HepG2 (cell line): ENCODE results near the gene CENPE. TPM values are rescaled to one million over a fixed set of nuclear protein-coding genes. Genes with fewer than 3 reads are reported as not detected.
A peak's percentile ranks its signal among the peaks of the same experiment; 100 is the strongest.

Experiments
- ATAC-seq: fragments of 200-7000 bp; cut with Tn5 transposase; 3 replicates; pipeline ENCODE4 v1.9.1; 2020; ENCODE audit warnings: mild to moderate bottlenecking, moderate library complexity
- BruUV-seq: library from RNA; stranded (reverse); fragments of 400-500 nt; replicated peaks from 2 replicates; lab custom pipeline; 2021; lab: Mats Ljungman, UMichigan
- CTCF ChIA-PET: fragments of 300-600 bp; formaldehyde crosslinking; extraction: SDS; loops from one replicate; lab custom pipeline; 2021; ENCODE audit warnings: low total read pairs, inconsistent platforms, low intra/inter-chr PET ratio; lab: Yijun Ruan, JAX
- POLR2A ChIA-PET: fragments of 350-600 bp; sonication (Branson Sonifier 250); formaldehyde crosslinking; loops from one replicate; lab custom pipeline; 2020; ENCODE audit warnings: antibody characterized with exemption, inconsistent platforms; lab: Yijun Ruan, JAX
- DNase-seq: peaks from one replicate; pipeline ENCODE4 v3.0.0-alpha.2; 2015; ENCODE audit warnings: low spot score
- FAIRE-seq: peaks from 3 replicates; lab custom pipeline; 2011; peaks lifted over from hg19 to GRCh38; lab: Jason Lieb, UNC
- H2AFZ ChIP-seq: one replicate; pipeline ENCODE4 v1.6.1; 2011; ENCODE audit warnings: low read length, inconsistent platforms
- H3K27ac ChIP-seq: fragments of 300-600 bp; 3 replicates; pipeline ENCODE4 v1.8.0; 2011; ENCODE audit warnings: mixed run types, mild to moderate bottlenecking, mixed read lengths, low read length, inconsistent platforms; ENCODE audit not compliant: insufficient read depth; ENCODE audit errors: extremely low read length
- H3K27me3 ChIP-seq, 2 experiments: fragments of 200-600 bp in 1 of 2; 2 replicates in 1 of 2; 3 replicates in 1 of 2; pipeline versions ENCODE4 v1.6.0 to v1.8.0; 2011; ENCODE audit warnings: low read length in 2 of 2, mild to moderate bottlenecking in 2 of 2, moderate library complexity in 2 of 2, inconsistent platforms in 1 of 2; ENCODE audit not compliant: insufficient read depth in 2 of 2, control insufficient read depth in 1 of 2
- H3K36me3 ChIP-seq, 2 experiments: fragments of 200-600 bp in 1 of 2; replicated peaks in 1 of 2; 2 replicates in 1 of 2; 3 replicates in 1 of 2; pipeline versions ENCODE4 v1.5.1 to v1.8.0; 2011; ENCODE audit warnings: low read length in 2 of 2, inconsistent platforms in 1 of 2; ENCODE audit not compliant: insufficient read depth in 2 of 2, control insufficient read depth in 1 of 2
- H3K4me1 ChIP-seq: 2 replicates; pipeline ENCODE4 v1.5.1; 2012; ENCODE audit warnings: low read length, inconsistent platforms; ENCODE audit not compliant: insufficient read depth
- H3K4me2 ChIP-seq: 2 replicates; pipeline ENCODE4 v1.6.0; 2011; ENCODE audit warnings: low read depth, low read length, inconsistent platforms
- H3K4me3 ChIP-seq, 3 experiments: fragments of 200-600 bp in 1 of 3; sonication (generic), shearing (Covaris generic) in 1 of 3; replicated peaks in 1 of 3; 2 replicates each; pipeline ENCODE4 v1.5.1; 2011 to 2016; ENCODE audit warnings: low read length in 3 of 3, inconsistent platforms in 2 of 3, low read depth in 2 of 3, mild to moderate bottlenecking in 2 of 3, control low read depth in 1 of 3, mixed read lengths in 1 of 3; ENCODE audit not compliant: insufficient read depth in 1 of 3
- H3K79me2 ChIP-seq: one replicate; pipeline ENCODE4 v1.6.1; 2011; ENCODE audit warnings: low read length, inconsistent platforms; ENCODE audit not compliant: insufficient read depth
- H3K9ac ChIP-seq: 2 replicates; pipeline ENCODE4 v1.6.0; 2011; ENCODE audit warnings: mild to moderate bottlenecking, low read depth, low read length, inconsistent platforms; ENCODE audit not compliant: insufficient read depth
- H3K9me3 ChIP-seq: 2 replicates; pipeline ENCODE4 v1.5.1; 2012; ENCODE audit warnings: mild to moderate bottlenecking, low read length
- H4K20me1 ChIP-seq: 2 replicates; pipeline ENCODE4 v1.6.0; 2011; ENCODE audit warnings: inconsistent platforms, mild to moderate bottlenecking, low read length, moderate library complexity; ENCODE audit not compliant: insufficient read depth
- RBFOX2 ChIP-seq: fragments of 200-400 bp; formaldehyde crosslinking; IDR thresholded peaks from 2 replicates; pipeline ENCODE4 v1.6.1; 2017; ENCODE audit warnings: low read depth, mild to moderate bottlenecking, low read length
- SP2 ChIP-seq: sonication (generic); formaldehyde crosslinking; IDR thresholded peaks from 2 replicates; pipeline ENCODE4 v1.5.1; 2020; ENCODE audit warnings: mild to moderate bottlenecking, missing genetic modification reagents
- ZBTB7B ChIP-seq: sonication (generic); formaldehyde crosslinking; IDR thresholded peaks from 2 replicates; pipeline ENCODE4 v1.4.0; 2020; ENCODE audit warnings: missing genetic modification reagents
- ZNF737 ChIP-seq: sonication (generic); formaldehyde crosslinking; IDR thresholded peaks from 2 replicates; pipeline ENCODE4 v1.5.0; 2020; ENCODE audit warnings: missing genetic modification reagents, mild to moderate bottlenecking, borderline replicate concordance
- WGBS: methylation state at CpG from one replicate; pipeline ENCODE4 v1.1.6; 2017; ENCODE audit warnings: low lambda C conversion rate; 5-methylcytosine and 5-hydroxymethylcytosine counted together
- in situ Hi-C: cut with HindIII; loops from 2 replicates; pipeline ENCODE4 v1.10.0; 2017; ENCODE audit warnings: low pct_unique_long_range_greater_than_20kb; ENCODE audit not compliant: extremely low pct_ligation_motif_present
- intact Hi-C: fragments of 100-400 bp; cut with micrococcal nuclease; formaldehyde crosslinking; loops from one replicate; pipeline ENCODE4 v1.10.0; 2022; ENCODE audit not compliant: unreplicated experiment
- polyA plus RNA-seq, 8 experiments: library from polyadenylated mRNA; depleted of rRNA in 3 of 8; stranded (reverse) in 7 of 8; unstranded in 1 of 8; fragments of >200 nt; fragmentation: Illumina TruSeq in 4 of 8; extraction: Trizol in 4 of 8; gene quantifications; 2 replicates each; pipeline versions ENCODE4 v1.2.1 to v1.2.3, GENCODE V29; 2011 to 2016; ENCODE audit warnings: low read depth in 4 of 8, missing spikeins in 1 of 8, mixed read lengths in 1 of 8; ENCODE audit not compliant: insufficient read depth in 1 of 8
- total RNA-seq, 5 experiments: library from RNA; depleted of rRNA; stranded (reverse); fragments of >200 nt; fragmentation: Illumina TruSeq; extraction: Trizol; gene quantifications; 2 replicates each; pipeline ENCODE4 v1.2.3, GENCODE V29; 2016; ENCODE audit warnings: low read depth in 1 of 5
- TF ChIP-seq, protein P1 (sequence below), 2 experiments: sonication (generic) in 1 of 2; formaldehyde crosslinking in 1 of 2; IDR thresholded peaks; 2 replicates each; pipeline versions ENCODE4 v1.4.0 to v1.6.1; 2018 to 2020; ENCODE audit warnings: missing genetic modification reagents in 2 of 2, borderline replicate concordance in 1 of 2, low read depth in 1 of 2, mild to moderate bottlenecking in 1 of 2, missing biosample characterization in 1 of 2
- TF ChIP-seq, protein P2 (sequence below): sonication (generic); formaldehyde crosslinking; IDR thresholded peaks from 2 replicates; pipeline ENCODE4 v1.8.0; 2022; ENCODE audit warnings: mild to moderate bottlenecking, missing genetic modification reagents, moderate library complexity
- TF ChIP-seq, protein P3 (sequence below): sonication (generic); formaldehyde crosslinking; IDR thresholded peaks from 2 replicates; pipeline ENCODE4 v1.4.0; 2020; ENCODE audit warnings: missing genetic modification reagents
- TF ChIP-seq, protein P4 (sequence below): sonication (generic); formaldehyde crosslinking; IDR thresholded peaks from 2 replicates; pipeline ENCODE4 v1.8.0; 2022; ENCODE audit warnings: low read depth, missing genetic modification reagents

Gene CENPE
- total and polyA plus RNA-seq, 2 of the 13 experiments (the other 11 are each of a cell fraction or from before 2014, with no cell fraction given), result 2.1 to 19.8 TPM

DNA sequence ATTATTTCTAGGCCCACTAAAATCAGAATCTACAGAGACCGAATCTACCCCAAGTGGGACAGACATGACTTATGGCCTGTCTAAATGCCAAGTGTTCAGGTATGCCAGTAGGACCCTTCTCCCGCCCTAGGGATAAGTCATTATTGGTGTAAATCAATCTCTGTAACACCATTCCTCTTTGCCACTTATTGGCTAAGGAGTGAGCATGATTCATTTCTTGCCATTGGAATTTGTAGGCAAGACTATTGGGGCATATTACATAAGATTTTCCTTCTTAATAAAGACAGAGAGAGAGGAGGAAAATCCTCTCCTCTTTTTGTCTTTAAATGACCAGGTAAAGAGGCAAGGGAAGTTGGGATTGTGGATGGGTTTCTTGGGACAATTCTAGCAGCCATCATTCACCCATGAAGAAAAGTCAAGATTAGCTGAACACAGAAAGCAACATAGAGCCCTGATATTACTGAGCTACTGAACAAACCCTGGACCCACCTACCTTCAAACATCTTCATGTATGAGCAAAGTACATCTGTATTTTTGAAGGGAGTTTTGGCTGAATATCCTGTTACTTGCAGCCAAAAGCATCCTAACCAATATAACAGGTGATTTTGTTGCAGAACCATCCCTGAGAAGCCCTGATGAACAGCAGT lies 124.2 kb downstream of the CENPE start:
- ATAC-seq (no peak), FAIRE-seq (no peak), DNase-seq (no peak)
- Histone ChIP-seq H3K4me2 (peak overlapping the region; percentile 82), H3K9me3 (no peaks in the 10 kb centered on the region), H3K4me1 (peaks cover 50% of the 10 kb centered on the region), H3K79me2 (peaks cover 62% of the 10 kb centered on the region), H2AFZ (no peak overlapping the region), H3K36me3 (peaks cover 2 to 17% of the 10 kb centered on the region in 2 experiments; a peak in 1 of 5 replicates), H3K9ac (no peak overlapping the region), H4K20me1 (peaks cover 14% of the 10 kb centered on the region; the same call in 1 of the 2 replicates), H3K27ac (no peak overlapping the region), H3K4me3 (peak overlapping the region; percentile 3 to 90 (median 81); a peak in 5 of 6 replicates), H3K27me3 (no peaks in the 10 kb centered on the region; a peak in 1 of 5 replicates)
- WGBS, result 95% methylated on average over 2 of the region's 2 CpGs
- intact Hi-C loops, result no loop called here
- ChIA-PET POLR2A (interaction anchor here (0.6 to 3.3 kb wide), 3 partner anchors 14 to 500 kb away, joined by 3 to 23 read pairs (median 3); partner anchors contain the start of gene UBE2D3), CTCF (no interaction called here)
- BruUV-seq, result no TSS peak
- in situ Hi-C loops, result no loop called here
- TF ChIP-seq, protein P1, sequence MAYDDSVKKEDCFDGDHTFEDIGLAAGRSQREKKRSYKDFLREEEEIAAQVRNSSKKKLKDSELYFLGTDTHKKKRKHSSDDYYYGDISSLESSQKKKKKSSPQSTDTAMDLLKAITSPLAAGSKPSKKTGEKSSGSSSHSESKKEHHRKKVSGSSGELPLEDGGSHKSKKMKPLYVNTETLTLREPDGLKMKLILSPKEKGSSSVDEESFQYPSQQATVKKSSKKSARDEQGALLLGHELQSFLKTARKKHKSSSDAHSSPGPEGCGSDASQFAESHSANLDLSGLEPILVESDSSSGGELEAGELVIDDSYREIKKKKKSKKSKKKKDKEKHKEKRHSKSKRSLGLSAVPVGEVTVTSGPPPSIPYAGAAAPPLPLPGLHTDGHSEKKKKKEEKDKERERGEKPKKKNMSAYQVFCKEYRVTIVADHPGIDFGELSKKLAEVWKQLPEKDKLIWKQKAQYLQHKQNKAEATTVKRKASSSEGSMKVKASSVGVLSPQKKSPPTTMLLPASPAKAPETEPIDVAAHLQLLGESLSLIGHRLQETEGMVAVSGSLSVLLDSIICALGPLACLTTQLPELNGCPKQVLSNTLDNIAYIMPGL (CRISPR knock-in tag; IDR thresholded peaks at IDR 0.05; ENCODE audit: borderline replicate concordance in 1 of 2, low read depth in 1 of 2), result no peak
- 0 out of 2 replicates have a peak, but pooled peaks have one; percentile 11 for TF ChIP-seq RBFOX2

DNA sequence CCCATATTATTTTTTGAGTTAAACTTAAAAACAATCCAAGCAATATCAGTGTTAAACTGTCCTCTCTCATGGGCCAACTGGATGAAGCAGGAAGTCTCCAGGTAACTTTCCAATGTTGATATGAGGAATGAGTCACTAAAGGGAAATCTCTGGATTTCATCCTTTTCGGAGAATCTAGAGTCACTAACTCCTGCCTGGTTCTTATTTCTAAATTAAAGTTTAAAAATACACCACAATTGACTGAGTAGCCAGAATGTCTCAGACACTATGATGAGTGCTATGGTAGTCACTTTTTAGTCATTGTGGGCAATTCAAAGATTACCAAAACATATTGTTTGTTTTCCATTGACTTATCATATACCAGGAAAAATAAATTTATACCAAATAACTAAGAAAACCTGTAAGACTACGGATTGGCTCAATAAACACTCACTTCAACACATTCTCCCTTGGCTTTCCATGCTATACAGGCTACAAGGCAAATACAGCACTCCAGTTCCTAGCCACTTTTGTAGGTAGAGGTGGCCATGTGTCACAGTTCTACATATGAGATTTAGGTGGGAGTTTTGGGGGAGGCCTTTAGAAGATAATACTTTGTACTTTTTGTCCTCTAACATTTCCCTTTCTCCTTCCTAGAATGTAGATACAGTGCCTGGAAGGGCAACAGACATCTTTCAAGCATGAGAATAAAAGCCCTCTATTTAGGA lies 130.1 kb downstream of the CENPE start:
- 95% methylated on average over 2 of the region's 2 CpGs for WGBS
- Histone ChIP-seq H3K4me2 (no peak overlapping the region), H3K9me3 (no peaks in the 10 kb centered on the region), H3K9ac (no peak overlapping the region), H3K79me2 (peaks cover 45% of the 10 kb centered on the region), H2AFZ (no peak overlapping the region), H3K36me3 (peaks cover 6 to 53% of the 10 kb centered on the region in 2 experiments), H3K27me3 (no peaks in the 10 kb centered on the region), H3K4me3 (no peak overlapping the region), H3K27ac (no peak overlapping the region), H3K4me1 (peaks cover 27% of the 10 kb centered on the region), H4K20me1 (peaks cover 14% of the 10 kb centered on the region; the same call in 1 of the 2 replicates)
- ChIA-PET CTCF (no interaction called here), POLR2A (no interaction called here)
- ATAC-seq (no peak), DNase-seq (no peak), FAIRE-seq (no peak)
- intact Hi-C loops, result no loop called here
- in situ Hi-C loops, result no loop called here
- BruUV-seq, result no TSS peak
- TF ChIP-seq ZBTB7B (CRISPR knock-in tag) (no peak), SP2 (CRISPR knock-in tag) (no peak), ZNF737 (CRISPR knock-in tag) (no peak)
- TF ChIP-seq, protein P2, sequence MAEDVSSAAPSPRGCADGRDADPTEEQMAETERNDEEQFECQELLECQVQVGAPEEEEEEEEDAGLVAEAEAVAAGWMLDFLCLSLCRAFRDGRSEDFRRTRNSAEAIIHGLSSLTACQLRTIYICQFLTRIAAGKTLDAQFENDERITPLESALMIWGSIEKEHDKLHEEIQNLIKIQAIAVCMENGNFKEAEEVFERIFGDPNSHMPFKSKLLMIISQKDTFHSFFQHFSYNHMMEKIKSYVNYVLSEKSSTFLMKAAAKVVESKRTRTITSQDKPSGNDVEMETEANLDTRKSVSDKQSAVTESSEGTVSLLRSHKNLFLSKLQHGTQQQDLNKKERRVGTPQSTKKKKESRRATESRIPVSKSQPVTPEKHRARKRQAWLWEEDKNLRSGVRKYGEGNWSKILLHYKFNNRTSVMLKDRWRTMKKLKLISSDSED (CRISPR knock-in tag), result no peak
- TF ChIP-seq, protein P3, sequence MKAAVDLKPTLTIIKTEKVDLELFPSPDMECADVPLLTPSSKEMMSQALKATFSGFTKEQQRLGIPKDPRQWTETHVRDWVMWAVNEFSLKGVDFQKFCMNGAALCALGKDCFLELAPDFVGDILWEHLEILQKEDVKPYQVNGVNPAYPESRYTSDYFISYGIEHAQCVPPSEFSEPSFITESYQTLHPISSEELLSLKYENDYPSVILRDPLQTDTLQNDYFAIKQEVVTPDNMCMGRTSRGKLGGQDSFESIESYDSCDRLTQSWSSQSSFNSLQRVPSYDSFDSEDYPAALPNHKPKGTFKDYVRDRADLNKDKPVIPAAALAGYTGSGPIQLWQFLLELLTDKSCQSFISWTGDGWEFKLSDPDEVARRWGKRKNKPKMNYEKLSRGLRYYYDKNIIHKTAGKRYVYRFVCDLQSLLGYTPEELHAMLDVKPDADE (CRISPR knock-in tag), result no peak
- TF ChIP-seq, protein P4, sequence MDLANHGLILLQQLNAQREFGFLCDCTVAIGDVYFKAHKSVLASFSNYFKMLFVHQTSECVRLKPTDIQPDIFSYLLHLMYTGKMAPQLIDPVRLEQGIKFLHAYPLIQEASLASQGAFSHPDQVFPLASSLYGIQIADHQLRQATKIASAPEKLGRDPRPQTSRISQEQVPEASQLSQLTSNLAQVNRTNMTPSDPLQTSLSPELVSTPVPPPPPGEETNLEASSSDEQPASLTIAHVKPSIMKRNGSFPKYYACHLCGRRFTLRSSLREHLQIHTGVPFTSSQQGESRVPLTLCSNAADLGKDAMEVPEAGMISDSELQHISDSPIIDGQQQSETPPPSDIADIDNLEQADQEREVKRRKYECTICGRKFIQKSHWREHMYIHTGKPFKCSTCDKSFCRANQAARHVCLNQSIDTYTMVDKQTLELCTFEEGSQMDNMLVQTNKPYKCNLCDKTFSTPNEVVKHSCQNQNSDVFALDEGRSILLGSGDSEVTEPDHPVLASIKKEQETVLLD (CRISPR knock-in tag), result no peak
